Measurements from ENCODE around the gene LUC7L2. TPM values are rescaled to one million over a fixed set of nuclear protein-coding genes. Genes with fewer than 3 reads are reported as not detected.
"Not testable (repeated sequence)": the region's sequence is repeated elsewhere in the genome, so short reads cannot be mapped to it uniquely, and the experiment has no call there.

The LUC7L2 gene
- total RNA-seq, 1 experiment from 2014 or later: 145 TPM

DNA sequence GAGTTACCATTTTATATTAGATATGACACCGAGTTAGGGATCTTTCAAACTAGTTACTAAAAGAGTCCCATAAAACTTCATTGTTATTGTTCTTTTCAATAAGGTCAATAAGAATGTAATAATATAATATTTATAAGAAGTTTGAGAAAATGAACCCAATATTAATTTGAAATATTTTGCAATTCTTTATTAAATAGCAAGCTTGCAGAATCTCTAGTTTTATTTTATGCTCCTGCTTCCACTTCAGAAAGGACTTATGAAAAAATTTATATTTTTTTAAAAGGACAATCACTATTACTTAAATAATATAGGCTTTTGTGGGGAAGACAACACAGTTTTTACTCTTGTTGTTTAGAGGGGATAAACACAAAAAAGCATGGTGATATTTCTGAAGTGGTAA lies 47.9 kb downstream of the LUC7L2 start:
- peaks cover 91% of the 10 kb centered on the region for H3K36me3 Mint-ChIP-seq (ENCODE audit: insufficient read depth, unreplicated experiment)
- no peaks in the 10 kb centered on the region for H3K27me3 Mint-ChIP-seq (ENCODE audit: insufficient read depth, unreplicated experiment)
- CTCF ChIA-PET: interaction anchor here (0.7 kb wide), 1 partner anchor 253 kb away, joined by 3 read pairs; no protein-coding TSS in a partner anchor
- H3K4me1 Mint-ChIP-seq (ENCODE audit: insufficient read depth, unreplicated experiment): peaks cover 5% of the 10 kb centered on the region
- intact Hi-C loops (cut with micrococcal nuclease): no loop called here
- no peaks in the 10 kb centered on the region for H3K9me3 Mint-ChIP-seq (ENCODE audit: unreplicated experiment)
- no peak for DNase-seq (ENCODE audit: unreplicated experiment)
- BruUV-seq (replicated peaks): no TSS peak
- TF ChIP-seq, protein P1, sequence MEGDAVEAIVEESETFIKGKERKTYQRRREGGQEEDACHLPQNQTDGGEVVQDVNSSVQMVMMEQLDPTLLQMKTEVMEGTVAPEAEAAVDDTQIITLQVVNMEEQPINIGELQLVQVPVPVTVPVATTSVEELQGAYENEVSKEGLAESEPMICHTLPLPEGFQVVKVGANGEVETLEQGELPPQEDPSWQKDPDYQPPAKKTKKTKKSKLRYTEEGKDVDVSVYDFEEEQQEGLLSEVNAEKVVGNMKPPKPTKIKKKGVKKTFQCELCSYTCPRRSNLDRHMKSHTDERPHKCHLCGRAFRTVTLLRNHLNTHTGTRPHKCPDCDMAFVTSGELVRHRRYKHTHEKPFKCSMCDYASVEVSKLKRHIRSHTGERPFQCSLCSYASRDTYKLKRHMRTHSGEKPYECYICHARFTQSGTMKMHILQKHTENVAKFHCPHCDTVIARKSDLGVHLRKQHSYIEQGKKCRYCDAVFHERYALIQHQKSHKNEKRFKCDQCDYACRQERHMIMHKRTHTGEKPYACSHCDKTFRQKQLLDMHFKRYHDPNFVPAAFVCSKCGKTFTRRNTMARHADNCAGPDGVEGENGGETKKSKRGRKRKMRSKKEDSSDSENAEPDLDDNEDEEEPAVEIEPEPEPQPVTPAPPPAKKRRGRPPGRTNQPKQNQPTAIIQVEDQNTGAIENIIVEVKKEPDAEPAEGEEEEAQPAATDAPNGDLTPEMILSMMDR (IDR thresholded peaks at IDR 0.05; ENCODE audit: unreplicated experiment): no peak
- H3K4me3 Mint-ChIP-seq (ENCODE audit: unreplicated experiment): no peak overlapping the region
- POLR2A ChIA-PET: interaction anchor here (1.5 kb wide), 1 partner anchor 11 kb away, joined by 3 read pairs; no protein-coding TSS in a partner anchor
- H3K27ac Mint-ChIP-seq (ENCODE audit: low read depth, unreplicated experiment): no peak overlapping the region

DNA sequence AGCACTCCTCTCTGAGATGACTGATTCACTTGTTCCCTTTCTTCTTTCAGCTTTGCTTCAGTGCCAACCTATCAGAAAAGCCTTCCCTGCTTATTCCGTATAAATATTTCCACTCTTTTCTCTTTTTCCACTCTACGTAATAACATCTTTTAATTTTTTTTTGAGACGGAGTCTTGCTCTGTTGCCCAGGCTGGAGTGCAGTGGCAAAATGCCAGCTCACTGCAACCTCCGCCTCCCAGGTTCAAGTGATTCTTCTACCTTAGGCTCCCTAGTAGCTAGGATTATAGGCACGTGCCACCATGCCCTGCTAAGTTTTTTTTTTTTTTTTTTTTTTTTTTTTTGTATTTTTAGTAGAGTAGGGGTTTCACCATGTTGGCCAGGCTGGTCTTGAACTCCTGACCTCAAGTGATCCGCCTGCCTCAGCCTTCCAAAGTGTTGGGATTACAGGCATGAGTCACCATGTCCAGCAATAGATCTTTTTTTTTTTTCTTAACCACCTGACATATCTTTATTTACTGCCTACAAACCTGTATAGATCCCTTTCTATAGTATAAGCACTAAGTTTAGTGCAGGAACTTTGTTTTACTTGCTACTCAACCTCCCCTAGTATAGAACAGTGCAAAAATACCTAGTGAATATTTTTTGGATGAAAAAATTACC lies 55.2 kb downstream of the LUC7L2 start:
- H3K4me1 Mint-ChIP-seq (ENCODE audit: insufficient read depth, unreplicated experiment); H3K9me3 Mint-ChIP-seq (ENCODE audit: unreplicated experiment); H3K4me3 Mint-ChIP-seq (ENCODE audit: unreplicated experiment); BruUV-seq (replicated peaks); DNase-seq (ENCODE audit: unreplicated experiment); H3K27me3 Mint-ChIP-seq (ENCODE audit: insufficient read depth, unreplicated experiment); intact Hi-C loops (cut with micrococcal nuclease): not testable (repeated sequence)
- ChIA-PET CTCF (interaction anchor here (0.5 to 1.0 kb wide), 4 partner anchors 14 to 313 kb away, joined by 3 to 5 read pairs (median 4); no protein-coding TSS in a partner anchor), POLR2A (interaction anchor here (0.6 to 1.8 kb wide), 5 partner anchors 12 to 1363 kb away, joined by 3 to 9 read pairs (median 3); no protein-coding TSS in a partner anchor)
- peaks cover 95% of the 10 kb centered on the region for H3K36me3 Mint-ChIP-seq (ENCODE audit: insufficient read depth, unreplicated experiment)
- H3K27ac Mint-ChIP-seq (ENCODE audit: low read depth, unreplicated experiment): peak overlapping the region; percentile 39

DNA sequence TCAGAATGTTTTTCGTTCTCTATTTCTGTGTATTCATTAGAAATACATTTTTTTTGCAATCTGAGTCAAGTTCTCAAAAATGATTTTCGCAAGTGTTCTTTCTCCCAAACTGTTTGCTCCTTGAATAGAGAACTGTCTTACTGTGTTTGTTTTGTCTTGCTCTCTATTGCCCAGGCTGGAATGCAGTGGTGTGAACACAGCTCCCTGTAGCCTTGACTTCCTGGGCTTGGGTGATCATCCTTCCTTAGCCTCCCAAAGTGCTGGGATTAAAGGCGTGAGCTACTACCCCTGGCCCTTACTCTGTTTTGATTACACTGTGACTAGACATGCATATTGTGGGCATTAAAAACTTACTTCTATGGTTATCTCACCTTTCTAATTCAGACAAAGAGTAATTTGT lies 56.7 kb downstream of the LUC7L2 start:
- H3K27ac Mint-ChIP-seq (ENCODE audit: low read depth, unreplicated experiment): no peak overlapping the region
- POLR2A ChIA-PET: interaction anchor here (0.7 to 1.8 kb wide), 2 partner anchors 10 to 54 kb away, joined by 3 to 9 read pairs; no protein-coding TSS in a partner anchor
- no peaks in the 10 kb centered on the region for H3K9me3 Mint-ChIP-seq (ENCODE audit: unreplicated experiment)
- BruUV-seq (replicated peaks): no TSS peak
- peaks cover 8% of the 10 kb centered on the region for H3K4me1 Mint-ChIP-seq (ENCODE audit: insufficient read depth, unreplicated experiment)
- H3K27me3 Mint-ChIP-seq (ENCODE audit: insufficient read depth, unreplicated experiment): no peaks in the 10 kb centered on the region
- intact Hi-C loops (cut with micrococcal nuclease): no loop called here
- CTCF ChIA-PET: no interaction called here
- TF ChIP-seq, protein P1 (IDR thresholded peaks at IDR 0.05; ENCODE audit: unreplicated experiment): no peak
- no peak for DNase-seq (ENCODE audit: unreplicated experiment)
- H3K36me3 Mint-ChIP-seq (ENCODE audit: insufficient read depth, unreplicated experiment): peaks cover 98% of the 10 kb centered on the region
- H3K4me3 Mint-ChIP-seq (ENCODE audit: unreplicated experiment): no peak overlapping the region

DNA sequence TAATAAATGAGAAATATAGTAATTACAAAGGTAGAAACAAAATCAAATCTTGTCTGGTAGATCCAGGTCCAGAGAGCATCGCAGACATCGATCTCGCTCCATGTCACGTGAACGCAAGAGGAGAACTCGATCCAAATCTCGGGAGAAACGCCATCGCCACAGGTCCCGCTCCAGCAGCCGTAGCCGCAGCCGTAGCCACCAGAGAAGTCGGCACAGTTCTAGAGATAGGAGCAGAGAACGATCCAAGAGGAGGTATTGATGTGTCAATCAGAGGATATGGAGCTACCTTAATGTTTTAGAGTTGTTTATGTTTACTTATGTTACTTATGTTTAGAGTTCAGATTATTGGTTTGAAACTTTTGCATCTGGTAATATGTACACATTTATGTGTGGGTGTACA lies 57.8 kb downstream of the LUC7L2 start:
- H3K9me3 Mint-ChIP-seq (ENCODE audit: unreplicated experiment): no peaks in the 10 kb centered on the region
- intact Hi-C loops (cut with micrococcal nuclease): no loop called here
- no TSS peak for BruUV-seq (replicated peaks)
- H3K27ac Mint-ChIP-seq (ENCODE audit: low read depth, unreplicated experiment): no peak overlapping the region
- ChIA-PET CTCF (no interaction called here), POLR2A (interaction anchor here (0.6 kb wide), 1 partner anchor 16 kb away, joined by 3 read pairs; no protein-coding TSS in a partner anchor)
- H3K36me3 Mint-ChIP-seq (ENCODE audit: insufficient read depth, unreplicated experiment): peaks cover 98% of the 10 kb centered on the region
- no peak for DNase-seq (ENCODE audit: unreplicated experiment)
- H3K4me1 Mint-ChIP-seq (ENCODE audit: insufficient read depth, unreplicated experiment): peaks cover 8% of the 10 kb centered on the region
- H3K4me3 Mint-ChIP-seq (ENCODE audit: unreplicated experiment): no peak overlapping the region
- TF ChIP-seq, protein P1 (IDR thresholded peaks at IDR 0.05; ENCODE audit: unreplicated experiment): no peak
- H3K27me3 Mint-ChIP-seq (ENCODE audit: insufficient read depth, unreplicated experiment): no peaks in the 10 kb centered on the region
